ENCODE data around the gene BRIP1.

- TF ChIP-seq CTCF (IDR thresholded peaks at IDR 0.05 in 8 of 11, conservative IDR thresholded peaks at IDR 0.05 in 3 of 11) (no peak), POLR2A (IDR thresholded peaks at IDR 0.05) (no peak), POLR2AphosphoS5 (IDR thresholded peaks at IDR 0.05) (no peak)
Observed at GRCh38 chr17:61847659-61848058, 15.7 kb downstream of the BRIP1 start.
